Measurements from ENCODE around the gene IP6K1.
A peak's percentile ranks its signal among the peaks of the same experiment; 100 is the strongest.
"Not testable (repeated sequence)": the region's sequence is repeated elsewhere in the genome, so short reads cannot be mapped to it uniquely, and the experiment has no call there.

The IP6K1 gene

GRCh38 chr3:49786357-49787181 lies at the start of gene IP6K1:
Gene IP6K1 (minus strand): TSS chr3:49786542. CDS start chr3:49748040, 38,502 bp downstream.
- FAIRE-seq, result peak; percentile 98

GRCh38 chr3:49831341-49831740 lies 45.0 kb upstream of the IP6K1 start:
- FAIRE-seq, result no peak

DNA sequence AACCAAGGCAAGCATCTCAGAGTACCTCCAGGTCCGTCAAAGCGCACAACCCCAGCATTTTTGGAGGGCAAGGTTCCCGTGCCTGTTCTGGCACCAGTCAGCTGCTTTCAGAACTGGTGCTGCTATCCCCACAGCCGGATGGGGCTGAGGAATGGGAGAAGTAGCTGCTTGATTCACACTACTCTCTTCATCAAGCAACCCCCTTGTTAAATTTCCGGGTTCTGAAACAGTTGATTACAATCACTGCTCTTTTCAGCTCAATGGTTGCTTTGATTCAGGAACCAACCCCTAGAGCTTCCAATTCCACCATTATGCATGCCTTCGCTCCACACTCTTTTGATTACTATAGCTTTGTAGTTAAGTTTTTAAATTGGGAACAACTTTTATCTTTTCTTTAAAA lies 39.7 kb upstream of the IP6K1 start:
- no peak for FAIRE-seq

GRCh38 chr3:49823131-49823530 lies 36.8 kb upstream of the IP6K1 start:
- not testable (repeated sequence) for FAIRE-seq

DNA sequence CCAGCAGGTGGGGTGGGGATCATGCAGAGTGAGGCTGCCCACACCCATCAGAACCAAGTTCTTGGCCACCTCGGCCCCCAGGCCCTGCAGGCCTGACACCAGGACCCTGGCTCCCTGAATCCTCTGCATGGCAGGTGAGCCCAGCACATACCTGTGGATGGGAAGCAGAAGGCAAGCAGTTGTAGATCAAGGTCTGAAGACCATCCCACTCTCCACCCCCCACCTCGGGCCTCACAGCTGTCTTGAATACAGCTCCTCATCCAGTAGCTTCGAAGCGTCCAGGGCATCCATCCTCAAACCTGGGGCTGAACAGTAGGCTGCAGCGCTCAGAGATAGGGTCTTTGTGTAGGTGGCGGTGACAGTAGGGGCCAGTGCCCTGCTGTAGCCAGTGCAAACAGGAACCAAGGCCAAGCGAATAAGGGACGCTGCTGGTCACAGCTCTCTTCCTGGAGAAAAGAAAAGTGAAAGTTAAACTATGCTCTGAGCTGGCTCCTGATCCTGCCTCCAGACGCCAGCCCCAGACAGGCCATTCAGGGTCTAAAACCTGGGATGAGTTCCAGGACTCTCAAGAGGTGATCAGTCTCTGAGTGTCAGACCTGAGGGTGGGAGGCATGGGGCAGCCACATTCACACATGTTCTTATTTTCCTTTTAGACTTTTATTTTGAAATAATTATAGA lies 27.3 kb upstream of the IP6K1 start, which contains the start of gene UBA7:
UBA7 (minus strand) TSS at position 457 of the 678 bp plus-strand sequence; CDS start at position 291, 166 bp downstream.
- no peak for FAIRE-seq

DNA sequence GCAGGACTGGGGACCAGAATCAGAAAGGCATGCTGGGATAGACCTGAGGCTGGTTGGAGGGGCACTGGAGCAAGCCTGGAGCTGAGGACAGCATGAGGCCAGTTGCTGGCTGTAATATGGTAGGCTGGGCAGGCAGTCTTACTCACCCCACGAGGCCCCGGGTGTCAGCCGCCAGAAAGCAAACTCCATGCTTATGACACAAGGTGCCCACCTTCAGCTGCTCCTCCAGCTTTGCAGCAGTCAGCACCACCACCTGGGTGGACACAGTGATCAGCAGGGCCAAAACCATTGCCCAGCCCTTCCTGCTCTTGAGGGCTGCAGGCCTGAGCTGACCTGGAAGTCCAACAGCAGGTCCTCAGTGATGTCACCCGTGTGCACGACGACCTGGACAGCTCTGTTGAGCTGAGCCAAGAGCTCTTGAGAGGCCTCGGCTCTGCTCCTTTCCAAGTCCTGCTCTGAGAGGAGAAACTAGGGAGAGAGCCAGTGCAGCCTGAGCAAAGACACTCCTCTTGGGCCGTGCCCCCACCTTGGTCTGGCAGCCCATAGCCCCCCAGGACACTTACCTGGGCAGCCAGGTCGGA lies 26.7 kb upstream of the IP6K1 start:
- no peak for FAIRE-seq

- FAIRE-seq, result no peak
These were observed 21.2 kb upstream of the IP6K1 start for GRCh38 chr3:49807431-49808114.

DNA sequence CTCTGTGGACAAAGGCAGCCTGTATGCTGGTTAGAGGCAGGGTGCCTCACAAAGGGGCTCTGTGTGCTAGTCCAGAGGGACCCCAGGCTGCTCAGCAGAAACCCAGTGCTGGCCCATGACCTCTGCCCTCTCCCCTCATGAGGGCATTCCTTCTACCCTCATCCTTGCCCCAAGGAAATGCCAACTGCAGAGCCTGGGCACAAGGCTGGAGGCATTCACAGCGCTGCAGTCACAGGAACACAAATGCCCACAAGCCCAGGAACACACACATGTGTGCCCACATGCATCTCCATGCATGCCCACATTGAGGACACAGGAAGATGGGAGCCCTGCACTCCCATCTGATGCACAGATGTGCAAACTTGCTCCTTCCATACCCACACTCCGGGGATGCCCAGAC lies 20.5 kb upstream of the IP6K1 start:
- no peak for FAIRE-seq

- no peak for FAIRE-seq
These were observed 19.8 kb upstream of the IP6K1 start for GRCh38 chr3:49805897-49806701.

DNA sequence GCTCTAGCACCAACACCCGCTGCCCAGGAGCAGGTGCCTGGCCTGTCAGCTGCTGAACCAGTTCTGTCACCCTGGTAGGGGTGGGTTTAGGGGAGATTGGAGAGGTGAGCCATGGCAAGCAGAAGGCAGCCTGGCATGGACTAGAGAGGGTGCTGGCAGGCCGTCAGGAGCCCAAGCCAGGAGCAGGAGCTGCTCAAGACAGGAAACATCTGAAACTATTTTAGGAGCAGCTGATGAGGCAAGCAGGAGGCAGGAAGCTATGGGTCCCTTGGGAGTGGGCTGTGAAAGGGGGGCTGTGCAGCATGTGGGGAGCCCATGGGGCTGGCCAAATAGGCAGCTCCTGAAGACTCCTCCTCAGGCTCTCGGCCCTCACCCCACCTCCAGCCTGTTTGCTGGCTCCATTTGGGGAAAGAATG lies 19.0 kb upstream of the IP6K1 start:
- FAIRE-seq, result no peak

GRCh38 chr3:49804141-49805041 lies 18.0 kb upstream of the IP6K1 start:
- FAIRE-seq, result no peak

GRCh38 chr3:49803465-49804140 lies 17.3 kb upstream of the IP6K1 start:
- no peak for FAIRE-seq

DNA sequence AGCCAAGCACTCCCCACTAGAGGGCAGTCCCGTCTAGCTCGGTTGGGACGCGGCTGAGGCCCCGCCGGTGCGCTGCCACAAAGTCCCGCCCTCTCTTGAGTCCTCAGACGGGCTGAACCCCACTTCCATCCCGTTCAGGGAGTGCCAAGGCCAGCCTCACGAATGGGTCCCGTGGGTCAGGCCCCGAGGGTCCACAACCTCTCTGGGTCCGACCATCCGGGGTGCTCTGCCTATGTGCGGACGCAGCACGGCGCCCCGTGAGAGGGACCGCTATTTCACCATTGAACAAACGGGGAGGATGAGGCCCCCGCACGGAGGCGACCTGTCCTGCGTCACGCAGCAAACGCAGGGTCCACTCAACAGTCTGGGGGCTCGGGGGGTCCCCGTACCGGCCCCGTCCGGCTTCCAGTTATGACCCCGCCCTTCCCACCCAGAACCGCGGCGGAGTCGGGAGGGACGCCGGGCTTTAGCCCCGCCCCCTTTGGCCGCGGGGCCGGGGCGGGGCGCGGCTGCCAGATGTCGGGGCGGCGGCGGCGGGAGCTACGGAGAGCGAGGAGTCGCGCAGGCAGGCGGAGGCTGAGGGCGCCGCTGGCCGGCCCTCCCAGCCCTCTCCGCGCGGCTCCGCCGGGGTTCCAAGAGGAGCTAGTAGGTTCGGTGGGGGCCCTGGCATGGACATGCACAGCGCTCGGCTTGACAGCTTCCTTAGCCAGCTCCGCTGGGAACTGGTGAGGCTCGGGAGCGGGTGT lies 16.6 kb upstream of the IP6K1 start, which contains the start of gene INKA1:
INKA1 (plus strand) TSS at position 543 of the 746 bp plus-strand sequence; CDS start at position 675, 132 bp downstream.
- no peak for FAIRE-seq

DNA sequence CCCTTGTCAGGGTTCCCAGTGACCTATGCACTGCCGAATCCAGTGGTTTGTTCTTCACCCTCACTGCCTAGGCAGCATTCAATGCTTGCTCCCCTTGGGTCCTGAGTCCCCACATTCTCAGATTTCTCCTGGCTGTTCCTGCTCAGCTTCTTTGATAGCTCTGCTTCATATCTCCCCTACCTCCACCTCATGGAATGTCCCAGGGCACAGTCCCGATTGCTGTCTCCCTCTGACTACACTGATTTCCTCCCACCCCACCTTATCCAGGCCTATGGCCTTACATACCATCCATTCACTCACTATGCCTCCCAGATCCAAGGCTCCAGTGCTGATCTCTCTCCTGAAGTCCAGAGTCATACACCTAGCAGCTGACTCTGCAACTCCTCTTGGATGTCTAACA lies 14.8 kb upstream of the IP6K1 start:
- no peak for FAIRE-seq

DNA sequence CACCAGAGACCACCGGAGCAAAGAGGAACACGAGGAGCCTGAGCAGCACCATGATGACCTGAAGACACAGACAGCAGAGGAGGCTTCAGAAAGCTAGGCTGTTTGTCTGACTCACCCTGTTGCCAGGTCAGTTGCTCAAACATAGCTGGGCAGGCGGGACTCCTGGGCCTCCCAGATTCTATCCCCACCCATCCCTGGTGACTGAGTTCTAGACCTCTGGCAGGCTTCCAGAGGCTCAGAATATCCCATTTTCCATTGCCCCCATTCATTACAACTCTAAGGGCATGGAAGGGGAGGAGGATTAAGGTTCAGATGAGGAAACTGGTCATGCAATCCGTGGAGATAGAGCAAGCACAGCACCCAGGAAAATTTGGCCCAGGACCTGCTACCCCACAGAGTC lies 13.4 kb upstream of the IP6K1 start, which contains the start of gene CDHR4:
CDHR4 (minus strand) TSS at position 113 of the 400 bp plus-strand sequence; CDS start at position 52, 61 bp downstream.
- FAIRE-seq, result no peak

GRCh38 chr3:49799105-49799504 lies 12.8 kb upstream of the IP6K1 start:
- no peak for FAIRE-seq

DNA sequence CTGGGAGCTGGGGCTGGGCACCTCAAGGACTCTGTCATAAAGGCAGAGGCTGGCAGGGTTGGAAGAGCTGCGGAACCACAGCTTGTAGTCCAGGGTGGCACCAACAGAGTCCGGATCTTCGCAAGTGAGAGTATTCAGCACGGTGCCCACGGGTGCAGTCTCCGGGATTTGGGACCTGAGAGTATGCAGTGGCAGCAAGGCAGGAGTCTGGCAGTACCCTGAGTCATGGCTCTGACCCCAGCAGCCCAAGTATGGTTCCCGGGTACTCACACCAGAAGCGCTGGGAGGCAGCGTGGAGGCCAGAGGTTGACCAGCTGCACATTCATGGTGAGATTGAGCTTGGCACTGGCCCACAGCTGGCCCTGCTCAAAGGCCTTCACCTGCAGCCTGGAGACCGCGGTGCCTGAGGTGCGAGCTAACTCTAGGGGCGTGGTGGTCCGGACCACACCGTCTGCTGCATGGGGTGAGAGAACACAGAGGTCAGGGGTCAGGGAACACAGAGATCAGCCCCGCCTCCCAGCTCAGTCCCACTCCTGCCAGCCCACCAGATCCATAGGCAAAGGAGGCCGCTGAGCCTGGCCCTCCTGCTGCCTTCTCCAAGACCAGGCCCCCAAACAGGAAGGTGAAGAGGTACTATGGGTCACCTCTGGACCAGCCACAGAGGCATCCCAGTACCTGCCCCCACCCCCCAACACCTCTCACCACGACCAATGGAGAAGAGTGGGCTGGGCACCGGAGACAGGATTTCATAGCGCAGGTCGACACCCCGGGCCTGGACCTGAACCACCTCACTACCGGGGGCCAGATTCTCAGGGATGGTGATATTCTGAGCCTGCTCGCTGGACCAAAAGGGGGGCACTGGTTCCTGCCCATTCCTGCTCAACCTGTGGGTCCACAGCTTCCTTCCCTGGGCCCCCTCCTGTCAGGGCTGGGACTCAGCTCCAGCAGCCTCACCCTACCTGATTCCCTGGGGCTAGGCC lies 8.9 kb upstream of the IP6K1 start:
- no peak for FAIRE-seq

GRCh38 chr3:49794431-49794830 lies 8.1 kb upstream of the IP6K1 start:
- FAIRE-seq, result no peak

Measured in G401.6 (cell line).